Osteocyte (in vitro differentiated cells): ENCODE results near the gene METRNL. TPM values are rescaled to one million over a fixed set of nuclear protein-coding genes. Genes with fewer than 3 reads are reported as not detected.
A peak's percentile ranks its signal among the peaks of the same experiment; 100 is the strongest.
"Not testable (repeated sequence)": the region's sequence is repeated elsewhere in the genome, so short reads cannot be mapped to it uniquely, and the experiment has no call there.

Experiments
- DNase-seq: peaks from one replicate; pipeline ENCODE4 v3.0.0; 2021; ENCODE audit warnings: mixed read lengths; ENCODE audit not compliant: unreplicated experiment; ENCODE audit errors: extremely low spot score
- H3K27ac Mint-ChIP-seq: one replicate; pipeline ENCODE4 v1.8.0; 2021; ENCODE audit warnings: mild to moderate bottlenecking, mixed read lengths; ENCODE audit not compliant: unreplicated experiment
- H3K27me3 Mint-ChIP-seq: one replicate; pipeline ENCODE4 v1.8.0; 2021; ENCODE audit warnings: mixed read lengths; ENCODE audit not compliant: unreplicated experiment
- H3K36me3 Mint-ChIP-seq: one replicate; pipeline ENCODE4 v1.8.0; 2021; ENCODE audit warnings: mixed read lengths; ENCODE audit not compliant: unreplicated experiment
- H3K4me1 Mint-ChIP-seq: one replicate; pipeline ENCODE4 v1.8.0; 2021; ENCODE audit warnings: mixed read lengths; ENCODE audit not compliant: unreplicated experiment
- H3K4me3 Mint-ChIP-seq: one replicate; pipeline ENCODE4 v1.8.0; 2021; ENCODE audit warnings: mild to moderate bottlenecking, moderate library complexity, mixed read lengths; ENCODE audit not compliant: unreplicated experiment
- H3K9me3 Mint-ChIP-seq: one replicate; pipeline ENCODE4 v1.8.0; 2021; ENCODE audit warnings: mixed read lengths; ENCODE audit not compliant: unreplicated experiment
- total RNA-seq: library from RNA; stranded (reverse); gene quantifications from 2 replicates; pipeline ENCODE4 v1.2.1, GENCODE V29; 2021
- TF ChIP-seq, protein P1 (sequence below): fragments of 200-600 bp; sonication (generic); IDR thresholded peaks from 2 replicates; pipeline ENCODE4 v1.5.0; 2021; ENCODE audit warnings: antibody characterized with exemption, mild to moderate bottlenecking, moderate library complexity

Gene METRNL
- total RNA-seq, 1 donor from 2014 or later: 214 TPM

DNA sequence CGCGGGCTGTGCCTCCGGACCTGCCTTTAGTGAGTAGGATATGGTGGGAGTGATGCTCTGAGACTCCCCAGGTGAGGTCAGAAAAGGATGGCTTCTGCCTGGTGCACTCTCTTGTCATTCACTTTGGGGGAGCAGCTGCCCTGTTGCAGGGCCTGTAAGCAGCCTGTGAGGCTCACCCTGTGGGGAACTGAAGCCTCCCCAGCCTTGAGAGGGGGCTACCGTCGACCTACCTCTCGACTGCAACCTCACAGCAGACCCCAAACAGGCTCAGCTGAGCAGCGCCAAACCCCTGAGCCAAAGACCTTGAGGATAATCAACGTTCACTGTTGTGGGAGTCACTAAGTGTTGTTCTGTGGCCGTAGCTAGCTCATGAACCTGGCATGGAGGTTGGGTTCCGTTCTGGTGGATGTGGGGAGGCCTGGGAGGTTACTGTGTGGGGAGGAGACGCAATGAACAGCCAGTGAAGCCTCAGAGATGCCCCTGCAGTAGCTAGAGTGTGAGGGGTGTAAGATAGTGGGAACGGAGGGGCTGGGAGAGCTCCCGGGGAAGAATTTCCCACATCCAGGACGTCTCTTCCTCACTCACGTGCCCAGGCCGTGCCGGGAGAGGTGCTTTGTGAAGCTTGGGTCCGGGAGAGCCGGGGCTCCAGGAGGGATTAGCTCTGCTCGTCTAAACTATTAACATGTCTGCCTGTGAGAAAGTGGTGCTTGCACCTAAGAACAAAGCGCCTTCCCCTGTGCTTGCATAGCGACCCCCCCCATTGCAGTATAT lies 38.8 kb downstream of the METRNL start:
- Mint-ChIP-seq H3K27ac (no peak overlapping the region), H3K27me3 (peaks cover 27% of the 10 kb centered on the region), H3K4me3 (no peak overlapping the region), H3K9me3 (no peaks in the 10 kb centered on the region), H3K4me1 (peaks cover 20% of the 10 kb centered on the region), H3K36me3 (peaks cover 4% of the 10 kb centered on the region)
- DNase-seq: no peak
- TF ChIP-seq, protein P1, sequence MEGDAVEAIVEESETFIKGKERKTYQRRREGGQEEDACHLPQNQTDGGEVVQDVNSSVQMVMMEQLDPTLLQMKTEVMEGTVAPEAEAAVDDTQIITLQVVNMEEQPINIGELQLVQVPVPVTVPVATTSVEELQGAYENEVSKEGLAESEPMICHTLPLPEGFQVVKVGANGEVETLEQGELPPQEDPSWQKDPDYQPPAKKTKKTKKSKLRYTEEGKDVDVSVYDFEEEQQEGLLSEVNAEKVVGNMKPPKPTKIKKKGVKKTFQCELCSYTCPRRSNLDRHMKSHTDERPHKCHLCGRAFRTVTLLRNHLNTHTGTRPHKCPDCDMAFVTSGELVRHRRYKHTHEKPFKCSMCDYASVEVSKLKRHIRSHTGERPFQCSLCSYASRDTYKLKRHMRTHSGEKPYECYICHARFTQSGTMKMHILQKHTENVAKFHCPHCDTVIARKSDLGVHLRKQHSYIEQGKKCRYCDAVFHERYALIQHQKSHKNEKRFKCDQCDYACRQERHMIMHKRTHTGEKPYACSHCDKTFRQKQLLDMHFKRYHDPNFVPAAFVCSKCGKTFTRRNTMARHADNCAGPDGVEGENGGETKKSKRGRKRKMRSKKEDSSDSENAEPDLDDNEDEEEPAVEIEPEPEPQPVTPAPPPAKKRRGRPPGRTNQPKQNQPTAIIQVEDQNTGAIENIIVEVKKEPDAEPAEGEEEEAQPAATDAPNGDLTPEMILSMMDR: no peak

DNA sequence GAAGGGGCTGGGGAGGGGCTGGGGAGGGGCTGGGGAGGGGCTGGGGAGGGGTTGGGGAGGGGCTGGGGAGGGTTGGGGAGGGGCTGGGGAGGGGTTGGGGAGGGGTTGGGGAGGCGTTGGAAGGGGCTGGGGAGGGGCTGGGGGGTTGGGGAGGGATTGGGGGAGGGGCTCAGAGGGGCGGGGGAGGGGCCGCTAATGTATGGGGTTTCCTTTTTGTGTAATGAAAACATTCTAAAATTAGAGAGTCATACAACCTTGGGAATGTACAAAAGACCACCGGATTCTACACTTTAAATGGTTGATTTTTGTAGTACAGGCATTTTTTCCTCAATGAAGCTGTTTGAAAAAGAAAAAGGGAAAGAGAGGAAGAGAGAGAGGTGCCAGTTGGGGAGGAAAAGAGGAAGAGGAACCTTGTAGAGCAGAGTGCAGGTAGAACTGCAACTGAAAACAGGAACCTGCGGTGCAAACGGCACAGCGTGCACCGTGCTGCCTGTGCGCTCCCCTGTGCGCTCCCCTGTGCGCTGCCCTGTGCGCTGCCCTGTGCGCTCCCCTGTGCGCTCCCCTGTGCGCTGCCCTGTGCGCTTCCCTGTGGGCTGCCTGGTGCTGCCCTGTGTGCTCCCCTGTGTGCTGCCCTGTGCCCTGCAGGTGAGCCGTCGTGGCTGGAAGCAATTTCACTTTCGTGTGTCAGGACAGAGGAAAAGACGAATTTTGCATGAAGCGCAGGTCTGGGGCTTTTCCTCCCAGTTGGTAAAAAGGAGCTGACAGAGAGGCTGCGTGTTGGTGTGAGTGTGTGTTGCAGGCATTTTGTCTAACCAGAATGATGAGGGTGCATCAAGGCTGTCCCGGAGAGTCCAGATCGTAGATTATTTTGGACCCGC lies 40.8 kb downstream of the METRNL start:
- Mint-ChIP-seq H3K36me3 (peaks cover 5% of the 10 kb centered on the region), H3K9me3 (no peaks in the 10 kb centered on the region), H3K4me3 (peak overlapping the region; percentile 46), H3K27ac (no peak overlapping the region), H3K27me3 (peaks cover 27% of the 10 kb centered on the region), H3K4me1 (peaks cover 22% of the 10 kb centered on the region)
- DNase-seq: no peak
- TF ChIP-seq, protein P1: no peak

DNA sequence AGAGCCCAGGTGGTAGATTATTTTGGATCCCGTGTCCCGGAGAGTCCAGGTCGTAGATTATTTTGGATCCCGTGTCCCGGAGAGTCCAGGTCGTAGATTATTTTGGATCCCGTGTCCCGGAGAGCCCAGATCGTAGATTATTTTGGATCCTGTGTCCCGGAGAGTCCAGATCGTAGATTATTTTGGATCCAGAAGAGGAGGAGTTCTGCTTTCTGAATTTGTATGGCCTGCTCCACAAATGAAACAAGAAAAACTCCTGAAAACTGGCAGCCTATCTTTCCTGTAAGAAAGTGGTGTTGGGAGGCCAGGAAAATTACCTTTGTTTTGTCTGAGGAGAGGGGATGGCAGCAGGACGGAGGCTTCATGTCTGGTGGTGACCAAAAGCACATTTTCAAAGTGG lies 42.1 kb downstream of the METRNL start:
- DNase-seq, H3K9me3 Mint-ChIP-seq, H3K36me3 Mint-ChIP-seq, H3K27ac Mint-ChIP-seq, H3K4me3 Mint-ChIP-seq: not testable (repeated sequence)
- peaks cover 27% of the 10 kb centered on the region for H3K27me3 Mint-ChIP-seq
- H3K4me1 Mint-ChIP-seq: peaks cover 25% of the 10 kb centered on the region

DNA sequence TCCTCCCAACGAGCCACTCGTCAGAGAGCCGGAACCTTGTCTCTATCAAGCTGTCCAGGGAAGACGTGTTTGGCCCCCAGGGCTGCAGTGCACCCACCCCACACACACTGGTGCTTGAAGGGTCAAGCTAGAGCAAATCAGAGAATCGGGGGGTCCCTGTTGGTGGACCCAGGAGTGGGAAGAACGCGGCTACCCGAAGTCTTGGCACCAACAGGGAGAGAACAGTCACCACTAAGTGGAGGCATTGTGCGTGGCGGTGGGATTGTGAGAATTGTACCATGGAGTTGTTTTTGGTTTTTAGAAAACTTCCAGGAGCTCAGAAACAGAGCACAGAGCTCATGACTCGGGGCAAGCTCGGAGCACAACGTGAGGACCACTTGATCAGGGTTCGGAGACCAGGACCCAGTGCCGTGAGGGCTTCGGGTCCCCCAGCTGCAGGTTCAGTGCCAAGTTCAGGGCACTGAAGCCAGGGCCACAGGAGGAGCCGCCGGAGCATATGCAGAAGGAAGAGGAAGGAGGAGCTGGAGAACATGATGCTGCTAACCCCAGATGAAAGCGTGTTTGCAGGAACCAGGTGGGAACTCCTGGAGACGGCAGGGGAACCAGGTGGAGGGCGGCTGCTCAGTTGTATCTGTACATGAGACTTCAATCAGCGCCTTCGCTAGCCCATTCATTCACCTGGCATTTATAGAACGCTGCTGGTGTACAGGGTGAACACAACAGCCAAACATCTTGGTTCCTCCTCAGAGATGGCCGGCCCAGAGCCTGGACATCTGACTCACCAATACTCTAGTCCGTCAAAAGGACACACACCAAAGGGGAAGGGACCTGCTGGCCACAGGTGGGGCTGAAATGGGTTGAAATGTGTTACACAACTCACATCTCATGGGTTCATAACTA lies 42.8 kb downstream of the METRNL start:
- TF ChIP-seq, protein P1: no peak
- no peaks in the 10 kb centered on the region for H3K9me3 Mint-ChIP-seq

DNA sequence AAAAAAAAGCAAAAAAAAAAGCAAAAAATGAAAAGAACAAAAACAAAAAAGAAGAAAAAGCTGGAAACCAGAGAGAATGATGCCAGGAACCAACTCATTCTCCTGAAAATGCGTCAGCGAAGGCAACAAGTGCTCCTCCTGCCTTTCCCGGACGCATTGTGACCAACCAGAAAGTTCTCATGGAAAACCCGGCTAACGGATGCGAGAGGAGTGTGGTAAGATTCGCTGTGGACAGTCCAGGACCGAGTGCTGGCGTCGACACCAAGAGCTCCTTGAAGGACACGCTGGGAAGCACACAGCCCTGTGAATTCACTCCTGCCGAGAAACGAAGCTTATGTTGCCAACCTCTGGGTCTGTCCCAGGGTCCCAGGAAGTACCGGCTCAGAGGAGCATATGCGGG lies 43.4 kb downstream of the METRNL start:
- Mint-ChIP-seq H3K9me3 (no peaks in the 10 kb centered on the region), H3K4me1 (peaks cover 25% of the 10 kb centered on the region), H3K27me3 (peaks cover 27% of the 10 kb centered on the region), H3K27ac (no peak overlapping the region), H3K36me3 (peaks cover 6% of the 10 kb centered on the region), H3K4me3 (no peak overlapping the region)
- TF ChIP-seq, protein P1: no peak
- no peak for DNase-seq

More for the DNA sequence above, 42.8 kb downstream of the METRNL start:
- peaks cover 25% of the 10 kb centered on the region for H3K4me1 Mint-ChIP-seq
- H3K36me3 Mint-ChIP-seq: peaks cover 6% of the 10 kb centered on the region
- H3K27ac Mint-ChIP-seq: no peak overlapping the region
- DNase-seq: no peak
- H3K4me3 Mint-ChIP-seq: no peak overlapping the region
- H3K27me3 Mint-ChIP-seq: peaks cover 27% of the 10 kb centered on the region
